NCI-H748 (cell line): Measurements from ENCODE around the gene NFIX.
"Not testable (repeated sequence)": the region's sequence is repeated elsewhere in the genome, so short reads cannot be mapped to it uniquely, and the experiment has no call there.

Experiments used
- DNase-seq: peaks from one replicate; lab custom pipeline; 2025; ENCODE audit not compliant: unreplicated experiment; lab: John Stamatoyannopoulos, UW

The NFIX gene

DNA sequence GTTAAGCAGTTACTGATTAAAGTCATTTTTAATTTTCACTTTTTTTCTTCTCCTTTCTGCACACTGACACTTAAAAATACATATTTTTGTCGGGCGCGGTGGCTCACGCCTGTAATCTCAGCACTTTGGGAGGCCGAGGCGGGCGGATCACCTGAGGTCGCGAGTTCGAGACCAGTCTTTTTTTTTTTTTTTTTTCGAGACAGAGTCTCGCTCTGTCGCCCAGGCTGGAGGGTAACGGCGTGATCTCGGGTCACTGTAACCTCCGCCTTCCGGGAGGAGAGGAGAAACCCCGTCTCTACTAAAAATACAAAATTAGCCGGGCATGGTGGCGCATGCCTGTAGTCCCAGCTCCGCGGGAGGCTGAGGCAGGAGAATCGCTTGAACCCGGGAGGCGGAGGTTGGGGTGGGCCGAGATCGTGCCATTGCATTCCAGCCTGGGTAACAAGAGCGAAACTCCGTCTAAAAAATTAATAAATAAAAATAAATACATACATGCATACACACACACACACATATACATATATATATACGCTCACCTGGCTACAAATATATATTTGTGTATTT, 37.8 kb upstream of the NFIX start:
- not testable (repeated sequence) for DNase-seq

DNA sequence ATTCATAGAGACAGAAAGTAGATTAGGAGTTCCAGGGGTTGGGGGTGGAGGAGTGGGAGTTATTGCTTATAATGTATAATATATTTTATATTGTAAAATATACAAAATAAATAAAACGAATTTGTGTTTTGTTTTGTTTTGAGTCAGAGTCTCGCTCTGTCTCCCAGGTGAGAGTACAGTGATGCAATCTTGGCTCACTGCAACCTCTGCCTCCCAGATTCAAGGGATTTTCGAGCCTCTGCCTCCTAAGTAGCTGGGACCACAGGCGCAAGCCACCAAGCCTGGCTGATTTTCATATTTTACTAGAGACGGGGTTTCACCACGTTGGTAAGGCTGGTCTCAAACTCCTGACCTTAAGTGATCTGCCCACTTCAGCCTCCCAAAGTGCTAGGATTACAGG, 35.8 kb upstream of the NFIX start:
- no peak for DNase-seq

DNA sequence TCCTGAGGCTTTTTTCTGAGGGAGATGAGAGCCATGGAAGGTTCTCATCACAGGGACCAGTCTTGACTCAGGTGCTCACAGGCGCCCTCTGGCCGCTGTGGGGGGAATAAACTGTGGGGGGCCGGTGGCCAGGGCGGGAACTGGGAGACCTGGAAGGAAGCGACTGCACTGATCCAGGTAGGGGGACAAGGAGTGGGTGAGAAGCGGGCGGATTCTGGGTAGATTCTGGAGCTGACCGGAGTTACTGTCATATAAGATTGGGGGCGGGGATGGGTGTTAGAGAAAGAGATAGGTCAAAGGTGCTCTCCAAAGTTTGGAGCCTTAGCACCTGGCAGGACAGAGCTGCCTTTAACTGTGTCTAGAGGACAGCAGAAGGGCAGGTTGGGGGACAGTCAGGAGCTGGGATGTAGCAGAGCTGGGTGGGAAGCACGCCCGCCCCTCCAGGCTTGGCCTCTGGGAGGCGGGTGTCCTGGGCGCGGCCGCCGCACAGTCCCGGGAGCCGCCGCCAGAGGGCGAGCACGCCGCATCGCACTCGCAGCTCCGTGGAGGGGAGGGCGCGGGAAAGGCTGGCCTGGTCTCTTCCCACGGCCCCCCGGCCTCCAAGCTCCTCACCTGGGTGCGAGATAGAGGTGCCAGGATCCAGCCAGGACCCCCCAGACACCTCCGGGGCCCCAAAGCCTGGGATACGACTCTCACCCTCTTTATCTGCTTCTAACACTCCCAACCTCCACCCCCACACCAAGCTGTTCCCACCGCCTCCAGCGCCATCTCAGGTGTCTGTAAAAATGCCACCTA, 30.1 kb upstream of the NFIX start:
- peak; percentile 78 for DNase-seq

DNA sequence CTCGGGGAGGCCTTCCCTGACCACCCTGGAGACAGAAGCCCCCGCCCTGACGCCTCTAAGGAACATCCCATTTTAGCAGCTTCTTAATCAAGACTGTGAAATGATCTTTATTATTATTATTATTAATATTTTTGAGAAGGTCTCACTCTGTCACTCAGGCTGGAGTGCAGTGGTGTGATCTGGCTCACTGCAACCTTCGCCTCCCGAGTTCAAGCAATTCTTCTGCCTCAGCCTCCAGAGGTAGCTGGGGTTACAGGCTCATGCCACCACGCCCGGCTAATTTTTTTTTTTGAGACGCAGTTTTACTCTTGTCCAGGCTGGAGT, 29.5 kb upstream of the NFIX start:
- no peak for DNase-seq

DNA sequence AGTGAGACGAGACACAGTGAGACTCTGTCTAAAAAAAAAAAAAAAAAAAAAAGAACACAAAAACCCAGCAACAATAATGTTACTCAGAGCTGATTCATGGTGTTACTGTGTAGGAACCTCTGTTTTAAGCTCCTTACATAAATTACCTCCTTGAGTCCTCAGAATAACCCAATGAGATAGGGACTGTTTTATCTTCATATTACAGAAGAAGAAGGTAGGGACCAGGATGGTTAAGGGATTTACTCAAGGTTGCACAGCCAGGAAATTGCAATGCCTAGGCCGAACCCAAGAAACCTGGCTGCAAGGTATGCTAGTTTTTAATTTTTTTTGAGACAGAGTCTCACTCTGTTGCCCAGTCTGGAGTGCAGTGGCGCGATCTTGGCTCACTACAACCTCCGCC, 27.4 kb upstream of the NFIX start:
- no peak for DNase-seq

DNA sequence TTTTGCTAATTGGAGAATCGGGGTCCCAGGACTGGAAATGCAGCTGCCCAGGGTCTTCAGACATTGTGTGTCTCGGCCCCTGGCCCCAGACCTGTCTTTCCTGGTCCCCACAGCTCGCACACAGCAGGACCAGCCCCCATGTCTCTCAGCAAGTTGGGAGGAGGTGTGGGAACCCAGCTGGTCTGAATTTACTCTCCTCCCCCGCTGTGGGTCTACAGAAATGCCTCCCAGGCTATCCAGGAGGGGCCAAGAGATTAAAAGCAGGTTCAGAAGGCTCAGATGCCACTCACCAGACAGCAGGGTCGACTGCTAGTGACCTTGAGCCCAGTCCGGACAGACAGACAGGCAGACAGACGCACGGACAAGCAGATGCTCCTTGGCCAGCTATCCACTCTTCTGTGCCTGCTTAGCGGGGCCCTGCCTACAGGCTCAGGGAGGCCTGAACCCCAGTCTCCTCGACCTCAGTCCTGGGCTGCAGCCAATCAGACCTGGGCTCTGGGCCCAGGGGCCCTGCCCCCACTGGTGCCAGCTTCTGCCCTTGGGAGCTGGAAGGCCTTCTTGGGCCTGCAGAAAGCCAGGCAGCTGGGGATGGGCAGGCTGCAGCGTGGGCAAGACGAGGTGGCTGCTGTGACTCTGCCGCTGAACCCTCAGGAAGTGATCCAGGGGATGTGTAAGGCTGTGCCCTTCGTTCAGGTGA, 25.8 kb upstream of the NFIX start, which contains the start of gene DAND5:
DAND5 (plus strand) TSS at position 285 of the 697 bp plus-strand sequence; CDS start at position 370, 85 bp downstream.
- DNase-seq: no peak

DNA sequence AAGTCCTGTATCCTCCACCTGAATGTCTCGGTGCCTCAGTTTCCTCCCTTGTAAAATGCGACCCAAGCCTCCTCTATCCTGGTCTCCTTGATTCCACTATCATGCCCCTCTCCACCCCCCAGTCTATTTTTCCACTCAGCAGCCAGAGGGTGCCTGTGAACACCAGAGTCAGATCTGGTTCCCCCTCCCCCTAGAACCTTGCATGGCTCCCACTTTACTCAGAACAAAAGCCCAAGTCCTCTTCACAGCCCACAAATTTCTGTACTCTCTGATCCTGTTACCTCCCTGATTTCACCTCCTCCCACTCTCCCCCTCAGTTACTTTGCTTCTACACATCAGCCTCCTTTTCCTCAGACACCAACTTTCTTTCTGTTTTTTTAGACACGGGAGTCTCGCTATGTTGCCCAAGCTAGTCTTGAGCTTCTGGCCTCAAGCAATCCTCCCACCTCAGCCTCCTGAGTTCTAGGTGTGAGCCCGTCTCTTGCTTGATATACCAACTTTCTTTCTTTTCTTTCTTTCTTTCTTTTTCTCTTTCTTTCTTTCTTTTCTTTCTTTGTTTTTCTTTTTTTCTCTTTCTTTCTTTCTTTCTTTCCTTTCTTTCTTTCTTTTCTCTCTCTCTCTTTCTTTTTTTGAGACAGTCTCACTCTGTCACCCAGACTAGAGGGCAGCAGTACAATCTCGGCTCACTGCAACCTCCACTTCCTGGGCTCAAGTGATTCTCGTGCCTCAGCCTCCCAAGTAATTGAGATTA, 25.0 kb upstream of the NFIX start:
- no peak for DNase-seq

DNA sequence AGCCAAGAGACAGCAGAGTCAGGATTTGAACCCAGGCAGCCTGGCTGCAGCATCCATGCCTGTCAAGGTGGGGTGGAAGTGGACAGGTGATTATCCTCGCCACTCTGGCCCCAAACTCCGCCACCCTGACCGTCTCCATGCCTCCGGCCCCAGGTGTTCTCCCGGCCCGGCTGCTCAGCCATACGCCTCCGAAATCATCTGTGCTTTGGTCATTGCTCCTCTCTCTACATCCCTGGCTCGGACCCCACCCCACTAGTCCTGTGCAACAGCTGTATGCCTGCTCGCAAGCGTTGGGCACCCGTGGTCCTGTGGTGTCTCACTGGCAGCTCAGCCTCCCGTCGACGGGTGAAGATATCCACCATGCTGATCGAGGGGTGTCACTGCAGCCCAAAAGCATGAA, 22.0 kb upstream of the NFIX start:
- DNase-seq: no peak

DNA sequence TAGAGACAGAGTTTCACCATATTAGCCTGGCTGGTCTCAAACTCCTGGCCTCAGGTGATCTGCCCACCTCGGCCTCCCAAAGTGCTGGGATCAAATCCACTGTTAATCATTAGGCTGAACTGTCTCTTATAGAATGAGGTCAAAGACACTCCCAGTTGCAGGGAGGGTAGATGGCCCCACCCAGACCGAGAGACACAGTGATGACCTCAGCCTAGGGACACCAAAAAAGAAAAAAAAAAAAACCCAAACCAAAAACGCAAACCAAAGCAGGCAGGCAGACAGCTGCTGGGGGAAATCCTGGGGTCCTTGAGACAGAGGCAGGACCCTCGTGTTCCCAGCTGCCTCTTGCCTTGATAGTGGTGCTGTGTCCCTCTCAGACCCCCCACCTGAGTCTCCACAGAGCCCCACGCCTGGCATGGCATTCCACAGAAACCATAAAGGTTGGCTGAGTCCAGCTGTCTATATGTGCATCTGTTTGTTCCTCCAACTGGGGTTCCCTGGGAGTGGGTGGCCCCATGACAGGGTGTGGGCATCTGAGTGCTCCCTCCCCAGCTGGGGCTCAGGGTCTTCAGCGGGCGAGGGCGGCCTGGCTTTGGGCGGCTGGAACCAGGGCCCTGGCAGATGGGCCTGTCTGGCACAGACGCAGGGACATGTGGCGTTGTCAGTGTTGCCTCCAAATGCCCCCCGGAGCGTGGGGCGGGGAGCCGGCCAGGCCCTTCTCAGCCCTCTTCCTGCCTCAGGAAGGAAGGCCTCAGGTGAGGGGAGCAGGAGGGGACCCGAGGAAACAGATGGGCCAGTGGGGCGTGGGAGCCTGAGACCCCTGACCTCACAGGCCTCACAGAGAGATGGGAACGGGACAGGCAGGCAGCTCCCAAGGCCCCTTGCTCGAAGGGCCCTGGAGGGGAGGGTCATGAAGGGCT, 20.7 kb upstream of the NFIX start:
- no peak for DNase-seq

DNA sequence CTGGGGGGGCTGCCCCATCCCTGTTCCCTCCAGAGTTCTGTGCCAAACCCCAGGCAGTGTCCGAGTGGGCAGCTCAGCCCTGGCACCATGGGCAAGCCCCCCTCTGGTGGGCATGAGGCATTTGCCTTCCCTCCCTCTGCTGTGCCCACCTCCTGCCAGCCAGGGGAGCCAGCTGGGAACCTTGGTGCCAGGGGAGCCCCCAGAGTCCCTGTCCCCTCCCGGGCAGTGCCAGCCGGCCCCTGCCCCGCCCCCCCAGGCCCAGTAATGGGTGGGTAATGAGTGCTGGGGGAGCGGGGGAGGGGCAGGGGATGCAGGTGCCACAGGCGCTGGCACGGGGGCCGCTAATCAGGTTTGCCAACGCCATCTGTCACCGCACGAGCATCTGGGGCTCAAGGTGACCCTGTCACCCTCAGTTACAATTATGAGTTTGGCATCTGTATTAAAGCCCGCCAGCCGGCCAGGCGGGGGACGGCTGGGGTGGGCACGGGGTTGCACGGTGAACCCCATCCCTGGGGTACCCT, 20.0 kb upstream of the NFIX start:
- DNase-seq: no peak

DNA sequence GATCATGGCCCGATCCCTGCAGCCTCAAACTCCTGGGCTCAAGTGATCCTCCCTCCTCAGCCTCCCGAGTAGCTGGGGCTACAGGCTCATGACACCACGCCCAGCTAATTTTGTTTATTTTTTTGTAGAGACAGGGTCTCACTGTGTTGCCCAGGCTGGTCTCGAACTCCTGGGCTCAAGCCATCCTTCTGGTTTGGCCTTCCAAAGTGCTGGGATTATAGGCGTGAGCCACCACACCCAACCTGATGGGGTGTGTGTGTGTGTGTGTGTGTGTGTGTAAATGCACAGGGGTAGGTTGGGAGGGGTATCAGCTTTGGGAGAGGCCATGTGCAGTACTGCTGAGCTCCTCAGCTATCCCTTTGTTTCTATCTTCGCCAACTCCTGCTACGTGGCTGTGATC, 19.2 kb upstream of the NFIX start:
- not testable (repeated sequence) for DNase-seq

DNA sequence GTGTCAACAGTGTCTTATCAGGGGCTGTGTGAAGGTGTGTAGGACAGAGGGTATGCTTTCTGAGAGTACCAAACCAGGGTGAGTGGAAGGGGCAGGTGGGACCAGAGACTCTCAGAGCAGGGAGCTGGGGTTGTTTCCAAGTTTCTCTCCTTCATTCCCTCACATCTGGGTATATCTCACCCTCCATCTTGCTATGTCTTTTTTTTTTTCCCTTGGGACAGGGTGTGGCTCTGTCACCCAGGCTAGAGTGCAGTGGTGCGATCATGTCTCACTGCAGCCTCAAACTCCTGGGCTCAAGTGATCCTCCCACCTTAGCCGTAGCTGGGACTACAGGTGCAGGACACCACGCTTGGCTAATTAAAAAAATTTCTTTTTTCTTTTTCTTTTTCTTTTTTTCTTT, 15.3 kb upstream of the NFIX start:
- DNase-seq: no peak

DNA sequence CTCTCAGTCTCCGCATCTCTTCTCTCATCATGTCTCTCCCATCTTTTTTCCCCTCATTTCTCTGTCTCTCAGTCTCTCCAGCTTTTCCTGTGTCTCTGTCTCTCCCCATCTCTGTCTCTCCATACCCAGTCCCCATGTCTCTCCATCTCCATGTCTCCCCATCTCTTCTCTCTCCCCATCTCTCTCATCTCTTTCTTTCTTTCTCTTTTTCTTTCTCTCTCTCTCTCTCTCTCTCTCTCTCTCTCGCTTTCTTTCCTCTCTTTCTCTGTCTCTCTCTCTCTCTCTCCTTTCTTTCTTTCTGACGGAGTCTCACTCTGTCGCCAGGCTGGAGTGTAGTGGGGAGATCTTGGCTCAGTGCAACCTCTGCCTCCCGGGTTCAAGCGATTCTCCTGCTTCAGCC, 12.6 kb upstream of the NFIX start:
- no peak for DNase-seq

DNA sequence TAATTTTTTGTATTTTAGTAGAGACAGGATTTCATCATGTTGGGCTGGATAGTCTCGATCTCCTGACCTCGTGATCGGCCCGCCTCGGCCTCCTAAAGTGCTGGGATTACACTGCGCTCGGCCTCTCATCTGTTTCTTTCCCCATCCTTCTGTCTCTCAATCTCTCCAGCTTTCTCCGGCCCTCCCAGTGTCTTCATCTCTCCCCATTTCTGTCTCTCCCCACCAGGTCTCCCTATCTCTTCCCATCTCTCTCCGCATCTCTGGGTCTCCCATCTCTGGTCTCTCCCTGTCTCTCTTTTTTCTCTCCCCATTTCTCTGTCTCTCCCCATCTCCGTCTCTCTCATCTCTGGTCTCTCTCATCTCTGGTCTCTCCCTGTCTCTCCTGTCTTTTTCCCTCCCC, 12.2 kb upstream of the NFIX start:
- DNase-seq: no peak

DNA sequence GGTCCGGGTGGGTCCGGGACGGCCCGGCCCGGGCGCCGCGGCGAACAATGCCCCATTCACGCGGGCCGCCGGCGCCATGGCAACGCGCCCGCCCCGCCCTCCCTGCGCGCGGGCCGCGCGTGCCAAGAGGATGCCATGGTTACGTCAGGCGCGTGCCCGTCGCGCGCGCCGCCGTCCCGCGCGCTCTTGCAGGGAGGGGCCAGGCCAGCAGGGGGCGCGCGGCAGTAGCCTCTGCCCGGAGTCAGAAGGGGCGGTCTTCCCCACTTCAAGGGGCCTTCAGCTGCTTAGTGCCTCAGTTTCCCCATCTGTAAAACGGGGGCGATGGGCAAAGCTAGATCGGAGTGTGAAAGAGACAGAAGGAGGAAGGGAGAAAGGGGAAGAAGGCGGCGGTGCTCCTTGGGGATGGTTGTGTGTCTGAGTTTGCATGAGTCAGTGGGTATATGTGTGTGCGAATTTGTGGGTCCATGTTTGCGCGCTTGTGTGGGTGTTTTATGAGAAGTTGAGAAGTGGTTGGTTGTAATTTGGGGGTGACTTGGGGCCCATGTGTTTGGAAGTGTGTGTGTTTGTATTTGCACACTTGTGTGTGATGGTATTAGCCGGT, 11.6 kb upstream of the NFIX start:
- peak; percentile 73 for DNase-seq

DNA sequence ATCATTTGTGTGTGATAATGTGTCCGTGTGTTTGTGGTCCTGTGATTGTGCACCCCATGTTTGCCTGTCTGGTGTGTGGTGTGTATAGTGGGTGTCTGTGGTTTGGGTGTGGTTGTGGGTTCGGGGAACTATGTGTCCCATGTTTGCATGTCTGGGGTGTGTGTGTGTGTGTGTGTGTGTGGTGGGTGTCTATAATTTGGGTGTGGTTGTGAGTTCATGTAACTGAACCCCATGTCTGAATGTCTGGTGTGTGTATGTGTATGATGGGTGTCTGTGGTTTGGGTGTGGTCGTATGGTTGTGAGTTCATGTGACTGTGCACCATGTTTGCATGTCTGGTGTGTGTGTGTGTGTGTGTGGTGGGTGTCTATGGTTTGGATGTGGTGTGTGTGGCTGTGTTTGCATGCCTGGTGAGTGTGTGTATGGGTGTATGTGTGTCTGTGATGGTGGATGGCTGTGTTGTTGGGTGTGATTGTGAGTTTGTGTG, 11.1 kb upstream of the NFIX start:
- no peak for DNase-seq

DNA sequence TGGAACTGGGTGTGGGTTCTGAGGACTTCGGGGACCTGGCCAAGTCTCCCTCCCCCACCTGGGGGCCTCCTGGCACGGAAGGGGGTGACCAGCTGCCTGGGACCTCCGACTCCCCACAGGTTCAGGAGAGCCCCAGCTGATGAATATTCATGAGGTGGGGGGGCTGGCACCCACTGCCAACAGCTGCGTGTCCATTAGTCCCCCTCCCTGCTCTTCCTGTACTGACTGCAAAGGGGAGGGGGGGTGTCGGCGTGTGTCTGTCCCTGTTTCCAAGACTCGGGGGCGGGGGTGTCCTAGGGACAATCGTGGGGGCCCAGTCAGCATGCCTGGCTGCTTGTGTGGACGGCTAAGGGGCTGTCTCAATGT, 10.6 kb upstream of the NFIX start:
- DNase-seq: no peak

DNA sequence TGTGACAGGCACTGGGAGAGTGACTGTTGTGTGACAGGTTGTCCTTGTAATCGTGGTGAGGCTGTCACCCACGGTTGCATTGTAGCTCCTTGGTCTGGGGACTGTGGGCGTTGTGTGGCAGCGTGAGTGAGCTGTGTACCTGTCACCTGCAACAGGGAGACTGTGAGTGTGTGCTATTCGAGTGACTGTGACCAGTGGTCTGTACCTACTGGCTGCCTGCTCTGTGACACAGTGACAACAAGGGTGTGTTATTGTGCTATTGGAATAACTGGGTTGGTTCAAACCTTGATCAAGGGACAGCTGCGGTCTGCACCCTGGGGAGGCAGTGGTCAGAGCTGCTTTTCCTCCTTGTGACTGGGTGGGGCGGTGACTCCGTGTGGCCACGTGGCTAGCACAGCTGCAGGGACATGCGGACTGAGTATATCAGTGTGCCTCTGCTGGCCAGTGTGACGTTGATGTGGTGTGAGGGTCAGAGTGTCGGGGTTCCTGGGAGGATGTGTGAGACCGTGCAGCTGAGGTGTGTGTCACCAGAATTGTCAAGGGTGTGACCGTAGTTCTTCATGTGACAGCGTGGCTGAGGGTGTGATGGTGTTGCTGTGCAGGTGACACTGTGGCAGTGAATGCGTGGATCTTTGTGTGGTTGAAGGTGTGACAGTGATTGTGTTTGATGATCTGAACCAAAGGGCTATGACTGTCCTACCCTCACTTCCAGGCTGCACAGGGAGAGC, 10.1 kb upstream of the NFIX start:
- peak; percentile 38 for DNase-seq

DNA sequence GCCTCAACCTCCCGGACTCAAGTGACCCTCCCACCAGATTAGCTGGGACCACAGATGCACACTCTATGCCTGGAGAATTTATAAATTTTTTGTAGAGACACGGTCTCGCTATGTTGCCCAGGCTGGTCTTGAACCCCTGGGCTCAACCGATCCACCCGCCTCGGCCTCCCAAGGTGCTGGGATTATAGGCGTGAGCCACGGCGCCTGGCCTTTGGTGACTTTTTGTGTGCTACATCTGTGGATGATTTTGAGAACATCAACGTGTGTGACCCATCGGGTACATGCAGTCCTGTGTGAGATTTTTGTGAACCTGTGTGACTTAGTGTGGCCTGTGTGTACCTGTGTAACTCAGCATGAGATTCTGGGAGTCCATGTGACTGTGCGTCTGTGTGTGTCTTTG, 8.5 kb upstream of the NFIX start:
- no peak for DNase-seq
